ENCODE data around the gene PSD4.

- TF ChIP-seq FOSL1 (IDR thresholded peaks at IDR 0.05; ENCODE audit: insufficient read depth, low read depth, low read length) (no peak), RAD21 (IDR thresholded peaks at IDR 0.05 in 1 of 2, conservative IDR thresholded peaks at IDR 0.05 in 1 of 2; ENCODE audit: low read depth in 2 of 2, low read length in 2 of 2) (no peak), POLR2A (IDR thresholded peaks at IDR 0.05; ENCODE audit: control extremely low read depth in 1 of 2, low read depth in 2 of 2, low read length in 2 of 2) (no peak), CTCF (IDR thresholded peaks at IDR 0.05; ENCODE audit: control extremely low read depth in 1 of 3, insufficient read depth in 1 of 3, low read depth in 1 of 3, low read length in 3 of 3) (no peak)
Observed at GRCh38 chr2:113212245-113213060, 38.7 kb downstream of the PSD4 start.
